ACC112 (cell line): ENCODE results near the gene GDPD4.

Source experiments
- H2AFZ ChIP-seq: fragments of 200-600 bp; sonication (generic); one replicate; pipeline ENCODE4 v1.6.0; 2017; ENCODE audit warnings: antibody characterized with exemption, low read length; ENCODE audit not compliant: unreplicated experiment
- H3K27ac ChIP-seq: fragments of 200-600 bp; sonication (generic); 2 replicates; pipeline ENCODE4 v1.5.1; 2014; ENCODE audit warnings: low read depth, mild to moderate bottlenecking, antibody characterized with exemption, low read length, moderate library complexity
- H3K27me3 ChIP-seq: fragments of 200-600 bp; sonication (generic); 2 replicates; pipeline ENCODE4 v1.6.1; 2014; ENCODE audit warnings: mild to moderate bottlenecking, antibody characterized with exemption, low read length, moderate library complexity, mixed read lengths; ENCODE audit not compliant: insufficient read depth
- H3K36me3 ChIP-seq: fragments of 200-600 bp; sonication (generic); 2 replicates; pipeline ENCODE4 v1.6.1; 2016; ENCODE audit warnings: mild to moderate bottlenecking, antibody characterized with exemption, low read length, moderate library complexity, mixed read lengths; ENCODE audit not compliant: insufficient read depth
- H3K4me1 ChIP-seq: fragments of 200-600 bp; sonication (generic); one replicate; pipeline ENCODE4 v1.6.1; 2016; ENCODE audit warnings: low read length, mixed read lengths; ENCODE audit not compliant: insufficient read depth, unreplicated experiment, control insufficient read depth
- H3K4me3 ChIP-seq: fragments of 200-600 bp; sonication (generic); 2 replicates; pipeline ENCODE4 v1.5.1; 2014; ENCODE audit warnings: mild to moderate bottlenecking, low read depth, low read length
- H3K79me2 ChIP-seq: fragments of 200-600 bp; sonication (generic); one replicate; pipeline ENCODE4 v1.6.0; 2016; ENCODE audit warnings: low read length; ENCODE audit not compliant: control insufficient read depth, unreplicated experiment, insufficient read depth

The GDPD4 gene

GRCh38 chr11:77301510-77301909 is at the start of gene GDPD4:
Gene GDPD4 (minus strand): TSS chr11:77301686. CDS start chr11:77285137, 16,549 bp downstream.
- H3K4me1 ChIP-seq = no peaks in the 10 kb centered on the region

GRCh38 chr11:77347948-77348347 is 46.5 kb upstream of the GDPD4 start:
- no peaks in the 10 kb centered on the region for H3K4me1 ChIP-seq
- no peak overlapping the region for H3K27ac ChIP-seq
- peaks cover 11% of the 10 kb centered on the region; the same call in 1 of the 2 replicates for H3K36me3 ChIP-seq
- no peaks in the 10 kb centered on the region for H3K27me3 ChIP-seq
- H3K4me3 ChIP-seq = no peak overlapping the region
- H3K79me2 ChIP-seq = no peaks in the 10 kb centered on the region
- no peak overlapping the region for H2AFZ ChIP-seq

More at GRCh38 chr11:77301510-77301909, at the start of gene GDPD4:
- Histone ChIP-seq H3K4me3 (no peak within 1 kb of the TSS), H3K27me3 (no peaks in the 10 kb centered on the region), H3K79me2 (no peaks in the 10 kb centered on the region), H3K27ac (no peak within 1 kb of the TSS), H2AFZ (no peak within 1 kb of the TSS), H3K36me3 (no peaks in the 10 kb centered on the region)

GRCh38 chr11:77346906-77347603 is 45.6 kb upstream of the GDPD4 start:
- H3K79me2 ChIP-seq = no peaks in the 10 kb centered on the region
- no peak overlapping the region for H3K4me3 ChIP-seq
- H3K27me3 ChIP-seq = no peaks in the 10 kb centered on the region
- no peak overlapping the region for H2AFZ ChIP-seq
- no peak overlapping the region for H3K27ac ChIP-seq
- H3K4me1 ChIP-seq = no peaks in the 10 kb centered on the region
- H3K36me3 ChIP-seq = peaks cover 19% of the 10 kb centered on the region; the same call in 1 of the 2 replicates

GRCh38 chr11:77345621-77346020 is 44.1 kb upstream of the GDPD4 start:
- Histone ChIP-seq H3K79me2 (no peaks in the 10 kb centered on the region), H3K27me3 (no peaks in the 10 kb centered on the region), H3K4me1 (no peaks in the 10 kb centered on the region), H3K36me3 (peaks cover 20% of the 10 kb centered on the region), H2AFZ (no peak overlapping the region), H3K27ac (no peak overlapping the region), H3K4me3 (no peak overlapping the region)

- peaks cover 25% of the 10 kb centered on the region for H3K36me3 ChIP-seq
Observed at GRCh38 chr11:77340501-77340900, 39.0 kb upstream of the GDPD4 start.

GRCh38 chr11:77332259-77332658 is 30.8 kb upstream of the GDPD4 start:
- no peak overlapping the region for H2AFZ ChIP-seq
- peaks cover 15% of the 10 kb centered on the region for H3K36me3 ChIP-seq
- no peak overlapping the region for H3K27ac ChIP-seq
- H3K4me1 ChIP-seq = no peaks in the 10 kb centered on the region
- no peak overlapping the region for H3K4me3 ChIP-seq
- no peaks in the 10 kb centered on the region for H3K27me3 ChIP-seq
- H3K79me2 ChIP-seq = no peaks in the 10 kb centered on the region

More at GRCh38 chr11:77340501-77340900, 39.0 kb upstream of the GDPD4 start:
- no peak overlapping the region for H3K4me3 ChIP-seq
- no peaks in the 10 kb centered on the region for H3K79me2 ChIP-seq
- H2AFZ ChIP-seq = no peak overlapping the region
- no peak overlapping the region for H3K27ac ChIP-seq
- no peaks in the 10 kb centered on the region for H3K4me1 ChIP-seq
- no peaks in the 10 kb centered on the region for H3K27me3 ChIP-seq

- Histone ChIP-seq H3K4me1 (peaks cover 6% of the 10 kb centered on the region), H3K79me2 (no peaks in the 10 kb centered on the region), H3K27me3 (no peaks in the 10 kb centered on the region), H3K4me3 (no peak overlapping the region), H3K36me3 (no peaks in the 10 kb centered on the region), H3K27ac (no peak overlapping the region), H2AFZ (no peak overlapping the region)
Observed at GRCh38 chr11:77325159-77325558, 23.7 kb upstream of the GDPD4 start.

GRCh38 chr11:77324508-77324907 is 23.0 kb upstream of the GDPD4 start:
- no peak overlapping the region for H3K27ac ChIP-seq
- no peaks in the 10 kb centered on the region for H3K79me2 ChIP-seq
- no peak overlapping the region for H3K4me3 ChIP-seq
- peaks cover 6% of the 10 kb centered on the region for H3K4me1 ChIP-seq
- H2AFZ ChIP-seq = no peak overlapping the region
- no peaks in the 10 kb centered on the region for H3K36me3 ChIP-seq
- no peaks in the 10 kb centered on the region for H3K27me3 ChIP-seq

- Histone ChIP-seq H3K36me3 (no peaks in the 10 kb centered on the region), H3K4me1 (peaks cover 6% of the 10 kb centered on the region), H3K27me3 (no peaks in the 10 kb centered on the region), H3K27ac (no peak overlapping the region), H3K79me2 (no peaks in the 10 kb centered on the region), H2AFZ (no peak overlapping the region), H3K4me3 (no peak overlapping the region)
Observed at GRCh38 chr11:77322926-77323590, 21.6 kb upstream of the GDPD4 start.

- H3K27me3 ChIP-seq = no peaks in the 10 kb centered on the region
- no peak overlapping the region for H3K4me3 ChIP-seq
- no peaks in the 10 kb centered on the region for H3K36me3 ChIP-seq
- H3K79me2 ChIP-seq = no peaks in the 10 kb centered on the region
- no peak overlapping the region for H3K27ac ChIP-seq
- peaks cover 6% of the 10 kb centered on the region for H3K4me1 ChIP-seq
- H2AFZ ChIP-seq = no peak overlapping the region
Observed at GRCh38 chr11:77322506-77322905, 21.0 kb upstream of the GDPD4 start.

GRCh38 chr11:77320351-77320750 is 18.9 kb upstream of the GDPD4 start:
- H3K79me2 ChIP-seq = no peaks in the 10 kb centered on the region
- no peak overlapping the region for H2AFZ ChIP-seq
- H3K27ac ChIP-seq = no peak overlapping the region
- H3K27me3 ChIP-seq = no peaks in the 10 kb centered on the region
- H3K4me1 ChIP-seq = peaks cover 6% of the 10 kb centered on the region
- H3K4me3 ChIP-seq = no peak overlapping the region
- H3K36me3 ChIP-seq = no peaks in the 10 kb centered on the region
